ENCODE results near the gene FITM2.
"Not testable (repeated sequence)": the region's sequence is repeated elsewhere in the genome, so short reads cannot be mapped to it uniquely, and the experiment has no call there.

The FITM2 gene

GRCh38 chr20:44310664-44311639 is at the start of gene FITM2:
Gene FITM2, minus strand, starts transcription at chr20:44311202. Its CDS starts 54 bp downstream, at chr20:44311148.
- DNase-seq (ENCODE audit: low read depth) = peak; percentile 99

DNA sequence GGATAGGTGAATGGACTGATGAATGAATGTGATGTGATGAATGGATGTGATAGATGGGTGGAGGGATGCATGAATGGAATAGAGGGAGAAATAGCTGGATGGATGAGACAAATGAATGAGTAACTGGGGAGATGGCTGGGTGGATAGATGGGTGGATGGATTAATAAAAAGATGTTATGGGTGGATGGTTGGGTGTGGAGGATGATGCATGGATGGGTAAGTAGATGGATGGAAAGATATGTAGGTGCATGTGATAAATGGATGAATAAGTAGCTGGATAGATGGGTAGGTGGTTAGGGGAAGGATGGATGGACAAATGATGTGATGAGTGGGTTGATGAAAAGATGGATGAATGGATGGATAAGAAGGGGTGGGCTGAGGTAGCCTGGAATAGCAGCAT is 49.2 kb upstream of the FITM2 start:
- no peak for DNase-seq (ENCODE audit: low read depth)

GRCh38 chr20:44358776-44359175 is 47.8 kb upstream of the FITM2 start:
- DNase-seq (ENCODE audit: low read depth) = no peak

DNA sequence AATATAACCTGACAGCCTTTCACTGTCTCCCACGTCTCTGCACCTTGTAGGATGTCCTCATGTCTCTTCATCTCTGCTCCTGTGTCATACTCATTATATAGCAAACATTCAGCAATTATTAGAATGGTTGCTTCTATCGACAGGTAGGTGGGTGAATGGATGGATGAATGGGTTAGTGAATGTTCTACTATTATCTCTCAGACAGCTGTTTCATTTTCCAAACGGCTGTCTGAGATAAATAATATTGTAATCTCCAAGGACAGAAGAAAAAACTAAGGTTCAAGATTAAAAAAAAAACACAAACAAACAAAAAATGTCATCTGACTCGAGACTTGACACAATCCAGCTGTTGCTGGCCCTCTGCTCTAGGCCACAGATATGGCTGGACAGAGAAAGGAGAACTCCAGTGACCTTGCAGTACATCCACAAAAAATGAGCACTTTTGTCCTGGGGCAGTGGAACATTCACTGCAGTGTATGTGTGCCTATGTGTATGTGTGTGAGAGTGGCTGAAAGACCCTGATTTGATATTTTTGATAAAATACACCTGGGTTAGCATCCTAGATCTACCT is 46.6 kb upstream of the FITM2 start:
- no peak for DNase-seq (ENCODE audit: low read depth)

DNA sequence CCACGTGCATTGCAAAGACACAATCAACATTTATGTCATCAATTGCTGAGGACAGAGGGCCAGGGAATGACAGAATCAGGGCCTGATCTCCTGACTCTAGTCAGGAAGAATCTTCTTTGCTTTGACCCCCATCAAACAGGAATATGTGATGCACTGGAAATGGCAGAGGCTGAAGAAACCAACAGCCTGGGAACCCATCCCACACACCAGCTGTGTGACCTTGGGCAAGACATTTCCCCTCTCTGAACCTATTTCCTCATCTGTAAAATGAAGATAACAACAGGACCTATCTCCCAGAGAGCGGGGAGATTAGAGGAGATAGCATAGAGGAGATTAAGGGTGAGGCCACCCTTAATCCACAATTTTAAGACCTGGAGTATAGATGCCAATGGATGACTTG is 46.0 kb upstream of the FITM2 start:
- no peak for DNase-seq (ENCODE audit: low read depth)

GRCh38 chr20:44356353-44356723 is 45.3 kb upstream of the FITM2 start:
- DNase-seq (ENCODE audit: low read depth) = no peak

DNA sequence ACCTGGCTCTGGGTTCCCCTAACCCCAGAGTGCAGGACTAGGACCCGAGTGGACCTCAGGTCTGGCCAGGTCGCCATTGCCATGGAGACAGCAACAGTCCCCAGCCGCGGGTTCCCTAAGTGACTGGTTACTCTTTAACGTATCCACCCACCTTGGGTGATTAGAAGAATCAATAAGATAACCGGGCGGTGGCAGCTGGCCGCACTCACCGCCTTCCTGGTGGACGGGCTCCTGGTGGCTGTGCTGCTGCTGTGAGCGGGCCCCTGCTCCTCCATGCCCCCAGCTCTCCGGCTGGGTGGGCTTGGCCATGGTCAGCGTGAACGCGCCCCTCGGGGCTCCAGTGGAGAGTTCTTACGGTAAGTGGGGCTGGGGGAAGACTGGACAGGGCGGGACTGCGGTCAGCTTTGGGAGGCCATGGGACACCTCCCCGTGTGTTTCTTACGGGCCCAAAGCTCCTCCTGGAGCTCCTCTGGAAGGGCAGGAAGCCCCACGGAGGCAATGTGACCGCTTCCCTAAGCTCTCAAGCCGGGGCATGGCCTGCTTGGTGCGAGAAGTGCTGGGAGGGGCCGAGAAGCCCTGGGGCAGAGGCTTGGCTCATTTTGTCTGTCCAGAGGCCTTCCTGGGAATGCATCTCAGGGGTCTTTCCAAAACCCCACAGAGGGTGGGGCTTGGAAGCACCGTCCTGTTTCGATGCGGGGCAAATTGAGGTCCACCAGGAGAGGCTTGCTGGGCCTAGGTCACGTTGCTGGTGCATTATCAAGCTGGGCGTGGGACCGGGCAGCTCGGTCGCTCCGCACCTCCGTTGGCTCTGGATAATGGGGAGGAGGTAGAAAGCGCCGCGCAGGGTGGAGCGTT is 44.7 kb upstream of the FITM2 start, which contains the start of gene HNF4A:
Gene HNF4A, plus strand, starts transcription at position 202 of the 855 bp plus-strand sequence. Its CDS starts 106 bp downstream, at position 308.
- no peak for DNase-seq (ENCODE audit: low read depth)

DNA sequence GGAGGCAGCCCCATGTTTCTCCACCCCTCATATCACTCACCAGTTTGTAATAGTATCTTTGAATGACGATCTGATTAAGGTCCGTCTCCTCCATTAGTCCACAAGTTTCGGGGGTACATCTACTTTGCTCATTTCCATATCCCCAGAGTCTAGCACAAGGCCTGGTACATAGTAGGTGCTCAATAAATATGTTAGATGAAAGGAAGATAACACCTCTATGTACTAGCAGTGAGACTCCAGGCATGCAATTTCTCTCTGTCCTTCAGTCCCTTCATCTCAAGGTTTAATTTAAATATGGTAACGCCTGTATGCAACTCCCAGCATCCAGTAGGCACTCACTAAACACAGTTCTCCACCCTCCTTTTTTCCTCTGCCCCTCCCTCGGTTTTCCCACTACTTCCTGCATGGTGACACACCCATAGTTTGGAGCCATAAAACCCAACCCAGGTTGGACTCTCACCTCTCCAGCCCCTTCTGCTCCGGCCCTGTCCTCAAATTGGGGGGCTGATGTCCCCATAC is 44.0 kb upstream of the FITM2 start:
- DNase-seq (ENCODE audit: low read depth) = no peak

GRCh38 chr20:44350567-44350966 is 39.6 kb upstream of the FITM2 start:
- no peak for DNase-seq (ENCODE audit: low read depth)

DNA sequence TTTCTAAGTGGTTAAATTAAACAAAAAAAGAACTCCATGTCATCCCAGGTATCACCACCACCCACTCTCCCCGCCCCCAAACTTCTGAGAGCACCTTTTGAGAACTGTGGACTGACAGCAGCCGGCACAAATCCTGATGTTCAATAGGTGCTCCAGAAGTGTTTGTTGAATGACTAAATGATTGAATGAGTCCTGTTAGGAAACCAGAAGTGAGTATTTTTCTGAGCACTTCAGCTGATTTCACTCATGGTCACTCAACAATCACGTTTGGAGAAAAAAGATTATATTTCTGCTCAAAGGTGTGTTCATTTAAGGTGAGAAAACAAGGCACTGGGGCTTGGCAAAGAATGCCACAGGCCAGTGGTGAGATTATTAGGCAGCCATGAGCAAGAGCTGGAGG is 38.3 kb upstream of the FITM2 start:
- no peak for DNase-seq (ENCODE audit: low read depth)

- DNase-seq (ENCODE audit: low read depth) = no peak
Measured at GRCh38 chr20:44348168-44348659, 37.2 kb upstream of the FITM2 start.

GRCh38 chr20:44345941-44346340 is 34.9 kb upstream of the FITM2 start:
- DNase-seq (ENCODE audit: low read depth) = not testable (repeated sequence)

DNA sequence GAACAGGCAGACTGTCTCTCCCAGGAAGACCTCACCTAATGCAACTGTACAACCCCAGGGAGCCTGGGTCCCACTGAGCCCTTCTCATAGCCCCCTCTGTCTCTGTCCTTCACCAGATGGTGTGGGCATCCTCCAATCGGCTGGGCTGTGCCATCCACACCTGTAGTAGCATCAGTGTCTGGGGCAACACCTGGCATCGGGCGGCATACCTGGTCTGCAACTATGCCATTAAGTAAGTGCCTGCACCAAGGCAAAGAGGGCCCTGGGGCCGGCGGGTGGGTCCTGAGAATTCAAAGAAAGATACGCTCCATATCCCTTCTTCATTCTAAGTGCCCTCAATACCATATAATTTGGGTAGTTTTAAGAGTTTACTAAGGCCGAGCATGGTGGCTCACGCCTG is 34.1 kb upstream of the FITM2 start:
- DNase-seq (ENCODE audit: low read depth) = no peak

DNA sequence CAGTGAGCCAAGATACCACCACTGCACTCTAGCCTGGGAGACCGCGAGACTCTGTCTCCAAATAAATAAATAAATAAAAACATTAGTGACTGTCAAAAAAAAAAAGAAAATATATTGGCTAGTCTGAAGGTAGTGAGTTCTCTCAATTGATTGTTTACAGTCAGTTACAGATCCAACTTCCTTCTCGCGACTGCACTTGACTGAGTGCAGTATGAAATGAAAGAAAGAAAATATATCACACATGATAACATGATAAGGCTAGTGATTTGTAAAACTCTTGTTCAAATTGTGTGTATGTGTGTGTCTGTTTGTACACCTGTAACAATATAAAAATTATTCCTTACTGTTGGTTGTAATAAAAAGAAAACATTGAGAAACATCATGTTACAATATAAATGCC is 33.7 kb upstream of the FITM2 start:
- DNase-seq (ENCODE audit: low read depth) = no peak

DNA sequence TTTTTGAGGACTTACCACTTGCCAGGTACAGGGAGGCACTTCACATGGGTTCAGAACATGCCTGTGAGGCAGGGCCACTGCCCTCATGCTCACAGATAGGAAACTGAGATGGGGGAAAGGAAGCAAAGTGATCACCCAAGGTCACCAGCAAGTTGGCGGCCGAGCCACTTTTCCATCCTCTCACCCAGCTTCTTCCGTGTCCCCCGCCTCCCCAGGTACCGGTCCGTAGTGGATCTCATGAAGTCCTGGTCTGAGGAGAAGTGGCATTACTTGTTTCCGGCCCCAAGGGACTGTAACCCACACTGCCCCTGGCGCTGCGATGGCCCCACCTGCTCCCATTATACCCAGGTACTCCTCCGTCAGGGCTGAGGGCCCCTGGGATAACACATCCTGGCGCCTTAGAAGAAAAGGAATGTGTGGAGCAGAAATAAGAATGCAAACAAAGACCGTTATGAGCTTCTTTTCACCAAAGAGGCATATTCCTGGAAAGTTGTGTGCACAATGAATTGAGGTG is 32.2 kb upstream of the FITM2 start:
- DNase-seq (ENCODE audit: low read depth) = no peak

- DNase-seq (ENCODE audit: low read depth) = peak; percentile 38
Measured at GRCh38 chr20:44342248-44342647, 31.2 kb upstream of the FITM2 start.

DNA sequence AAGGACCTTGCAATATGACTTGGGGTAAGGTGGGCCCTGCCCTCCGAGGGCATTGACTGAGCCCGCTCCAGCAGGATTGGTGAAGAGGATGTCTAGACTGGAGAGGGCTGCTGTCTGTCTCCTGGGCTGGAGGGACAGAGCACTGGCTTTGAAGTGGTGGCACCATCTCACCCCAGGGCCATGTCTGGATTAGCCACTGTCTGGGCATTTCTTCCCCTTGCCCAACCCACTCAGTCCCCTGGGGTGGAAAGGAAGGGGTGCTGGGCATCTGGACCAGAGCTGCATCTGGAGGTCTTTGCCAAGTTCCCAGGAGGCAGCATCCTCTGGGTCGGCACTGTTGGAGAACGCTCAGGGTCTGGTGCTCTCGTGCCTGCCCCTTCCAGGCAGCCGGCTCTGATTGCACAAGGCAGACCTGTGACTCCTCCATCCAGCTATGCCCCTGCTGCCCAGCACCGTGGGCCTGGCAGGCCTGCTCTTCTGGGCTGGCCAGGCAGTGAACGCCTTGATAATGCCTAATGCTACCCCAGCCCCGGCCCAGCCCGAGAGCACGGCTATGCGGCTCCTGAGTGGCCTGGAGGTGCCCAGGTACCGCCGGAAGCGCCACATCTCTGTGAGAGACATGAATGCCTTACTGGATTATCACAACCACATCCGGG is 25.9 kb upstream of the FITM2 start, which contains the start of gene R3HDML:
Gene R3HDML, plus strand, starts transcription at position 319 of the 656 bp plus-strand sequence. Its CDS starts 115 bp downstream, at position 434.
- no peak for DNase-seq (ENCODE audit: low read depth)

DNA sequence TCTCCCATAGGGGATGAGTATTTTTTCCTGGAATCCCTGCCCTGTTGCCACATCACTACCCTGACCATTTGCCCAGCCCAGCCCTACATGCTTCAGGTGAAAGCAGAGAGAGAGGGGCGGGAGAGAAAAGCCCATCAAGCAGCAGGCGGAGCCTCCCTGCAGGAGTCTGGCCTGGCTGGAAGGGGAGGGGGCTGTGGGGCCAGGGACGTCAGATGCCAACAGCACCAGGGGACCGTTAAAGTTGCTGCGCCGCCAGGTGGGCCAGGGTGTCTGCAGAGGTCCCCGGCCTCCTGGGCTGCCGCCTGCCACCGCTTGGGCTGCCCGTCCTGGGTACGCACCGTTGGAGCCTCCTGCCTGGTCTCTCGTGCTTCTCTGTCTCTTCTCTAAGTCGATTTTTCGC is 25.1 kb upstream of the FITM2 start:
- no peak for DNase-seq (ENCODE audit: low read depth)

DNA sequence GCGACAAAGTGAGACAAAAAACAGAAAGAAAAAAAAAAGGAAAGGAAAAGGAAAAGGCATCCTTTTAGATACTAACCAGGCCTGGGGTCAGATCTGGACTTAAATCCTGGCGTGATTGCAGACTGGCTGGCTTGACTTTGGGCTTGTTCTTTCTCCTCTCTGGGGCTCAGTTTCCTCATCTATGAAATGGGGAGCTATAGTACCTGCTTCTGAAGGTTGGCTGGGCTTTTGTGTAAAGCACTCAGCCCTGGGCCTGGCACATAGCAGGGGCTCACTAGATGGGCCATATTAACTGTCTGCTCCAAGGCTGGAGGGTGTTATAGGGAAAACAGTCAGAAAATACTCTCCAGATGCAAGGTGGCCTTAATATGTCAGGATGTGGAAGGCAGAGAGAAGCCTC is 24.7 kb upstream of the FITM2 start:
- no peak for DNase-seq (ENCODE audit: low read depth)

GRCh38 chr20:44334709-44335108 is 23.7 kb upstream of the FITM2 start:
- DNase-seq (ENCODE audit: low read depth) = no peak

- DNase-seq (ENCODE audit: low read depth) = no peak
Measured at GRCh38 chr20:44334306-44334705, 23.3 kb upstream of the FITM2 start.
